Lower lobe of right lung (tissue), 2 donors: ENCODE data around the gene UBQLN2. TPM values are rescaled to one million over a fixed set of nuclear protein-coding genes. Genes with fewer than 3 reads are reported as not detected.

Source experiments
- ATAC-seq, 2 donors: fragments of 200-7000 bp; cut with Tn5 transposase; one replicate each; pipeline ENCODE4 v1.9.1; 2020 to 2022; ENCODE audit warnings: mild to moderate bottlenecking in 2 of 2, moderate library complexity in 2 of 2
- DNase-seq: peaks from one replicate; pipeline ENCODE4 v3.0.0-alpha.2; 2020
- H3K27ac ChIP-seq: fragments of 200-600 bp; one replicate; pipeline ENCODE4 v1.8.0; 2022
- H3K27me3 ChIP-seq: fragments of 200-600 bp; one replicate; pipeline ENCODE4 v1.8.0; 2022; ENCODE audit warnings: low read depth
- H3K36me3 ChIP-seq: fragments of 200-600 bp; one replicate; pipeline ENCODE4 v1.8.0; 2022; ENCODE audit warnings: mild to moderate bottlenecking
- H3K4me1 ChIP-seq: fragments of 200-600 bp; one replicate; pipeline ENCODE4 v1.8.0; 2022
- H3K4me3 ChIP-seq: fragments of 200-600 bp; one replicate; pipeline ENCODE4 v1.8.0; 2022; ENCODE audit warnings: mild to moderate bottlenecking
- H3K9me3 ChIP-seq: fragments of 200-600 bp; one replicate; pipeline ENCODE4 v1.8.0; 2022
- intact Hi-C: fragments of 100-400 bp; cut with DNase I; formaldehyde crosslinking; loops from one replicate; pipeline ENCODE4 v1.11.0; 2022
- total RNA-seq: library from RNA; stranded (reverse); fragmentation: NEBNext Ultra II Directional; extraction: Animal tissue kit (Norgen Biotek cat#: 25700); gene quantifications from one replicate; pipeline ENCODE4 v1.2.1, GENCODE V29; 2021
- TF ChIP-seq, protein P1 (sequence below): fragments of 200-600 bp; IDR thresholded peaks from one replicate; pipeline ENCODE4 v1.8.0; 2022; ENCODE audit warnings: antibody characterized with exemption, mild to moderate bottlenecking
- donor health status: DM: no; HTN: yes; CAD: no; lungs with severe emphysema.

UBQLN2 gene
- total RNA-seq, 1 donor from 2014 or later, result 32.1 TPM

- Histone ChIP-seq H3K27me3 (no peaks in the 10 kb centered on the region), H3K9me3 (no peaks in the 10 kb centered on the region), H3K4me3 (no peak overlapping the region), H3K4me1 (no peaks in the 10 kb centered on the region), H3K27ac (no peak overlapping the region), H3K36me3 (no peaks in the 10 kb centered on the region)
- DNase-seq (no peak), ATAC-seq (no peak)
- TF ChIP-seq, protein P1, sequence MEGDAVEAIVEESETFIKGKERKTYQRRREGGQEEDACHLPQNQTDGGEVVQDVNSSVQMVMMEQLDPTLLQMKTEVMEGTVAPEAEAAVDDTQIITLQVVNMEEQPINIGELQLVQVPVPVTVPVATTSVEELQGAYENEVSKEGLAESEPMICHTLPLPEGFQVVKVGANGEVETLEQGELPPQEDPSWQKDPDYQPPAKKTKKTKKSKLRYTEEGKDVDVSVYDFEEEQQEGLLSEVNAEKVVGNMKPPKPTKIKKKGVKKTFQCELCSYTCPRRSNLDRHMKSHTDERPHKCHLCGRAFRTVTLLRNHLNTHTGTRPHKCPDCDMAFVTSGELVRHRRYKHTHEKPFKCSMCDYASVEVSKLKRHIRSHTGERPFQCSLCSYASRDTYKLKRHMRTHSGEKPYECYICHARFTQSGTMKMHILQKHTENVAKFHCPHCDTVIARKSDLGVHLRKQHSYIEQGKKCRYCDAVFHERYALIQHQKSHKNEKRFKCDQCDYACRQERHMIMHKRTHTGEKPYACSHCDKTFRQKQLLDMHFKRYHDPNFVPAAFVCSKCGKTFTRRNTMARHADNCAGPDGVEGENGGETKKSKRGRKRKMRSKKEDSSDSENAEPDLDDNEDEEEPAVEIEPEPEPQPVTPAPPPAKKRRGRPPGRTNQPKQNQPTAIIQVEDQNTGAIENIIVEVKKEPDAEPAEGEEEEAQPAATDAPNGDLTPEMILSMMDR, result no peak
- intact Hi-C loops, result no loop called here
Measured at GRCh38 chrX:56615282-56615681, 51.9 kb downstream of the UBQLN2 start.

Other genes with a start within 250 kb of the UBQLN2 start
- 37.5 TPM for gene NBDY, start 165.6 kb downstream of the UBQLN2 start, total RNA-seq